Psoas muscle (tissue), 8 donors: ENCODE data around the gene MOSPD3. TPM values are rescaled to one million over a fixed set of nuclear protein-coding genes. Genes with fewer than 3 reads are reported as not detected.

Experiments used
- ATAC-seq, 4 donors: fragments of 200-7000 bp; cut with Tn5 transposase; one replicate each; pipeline ENCODE4 v1.9.1; 2020; ENCODE audit warnings: moderate library complexity in 3 of 4, mild to moderate bottlenecking in 2 of 4
- DNase-seq, 2 donors: peaks; one replicate each; pipeline ENCODE4 v3.0.0-alpha.2; 2020
- H3K27ac ChIP-seq: fragments of 200-600 bp; one replicate; pipeline ENCODE4 v1.8.0; 2022
- H3K27me3 ChIP-seq, 3 donors: fragments of 200-600 bp in 1 of 3; one replicate each; pipeline versions ENCODE4 v1.6.1 to v1.8.0; 2013 to 2022; ENCODE audit warnings: low read length in 2 of 3, mild to moderate bottlenecking in 2 of 3, moderate library complexity in 1 of 3; ENCODE audit not compliant: insufficient read depth in 3 of 3
- H3K36me3 ChIP-seq, 2 donors: fragments of 200-600 bp in 1 of 2; one replicate each; pipeline versions ENCODE4 v1.6.1 to v1.8.0; 2013 to 2022; ENCODE audit warnings: low read depth in 1 of 2, mild to moderate bottlenecking in 1 of 2, moderate library complexity in 1 of 2; ENCODE audit not compliant: insufficient read depth in 1 of 2
- H3K4me1 ChIP-seq: fragments of 200-600 bp; one replicate; pipeline ENCODE4 v1.8.0; 2022
- H3K4me3 ChIP-seq: fragments of 200-600 bp; one replicate; pipeline ENCODE4 v1.8.0; 2022; ENCODE audit warnings: mild to moderate bottlenecking
- H3K9me3 ChIP-seq: fragments of 200-600 bp; one replicate; pipeline ENCODE4 v1.8.0; 2022
- CTCF ChIP-seq: fragments of 200-600 bp; IDR thresholded peaks from one replicate; pipeline ENCODE4 v1.8.0; 2022; ENCODE audit warnings: antibody characterized with exemption
- WGBS, 3 donors: extraction: QIAGEN DNeasy Blood & Tissue Kit; methylation state at CpG; one replicate each; pipeline versions ENCODE4 v1.1.6 to v1.1.7; 2013; 5-methylcytosine and 5-hydroxymethylcytosine counted together
- intact Hi-C, 2 donors: fragments of 100-400 bp; cut with DNase I; formaldehyde crosslinking; loops; one replicate each; pipeline versions ENCODE4 v1.11.0 to v1.14.2; 2022
- polyA plus RNA-seq, 3 donors: library from polyadenylated mRNA; stranded (reverse); fragments of 200-250 nt; gene quantifications; one replicate each; pipeline ENCODE4 v1.2.3, GENCODE V29; 2013
- total RNA-seq, 4 donors: library from RNA; stranded (reverse); fragmentation: NEBNext Ultra II Directional in 2 of 4; extraction: Animal tissue kit (Norgen Biotek cat#: 25700) in 2 of 4; gene quantifications; one replicate each; pipeline versions ENCODE4 v1.2.1 to v1.2.4, GENCODE V29; 2021 to 2023
- donor health status: healthy with polysubstance abuse.
- donor health status: DM: no; HTN: no; CAD: no; lungs with moderate emphysema.
- donor health status: Bipolar disorder and iron deficiency.
- donor health status: healthy.
- donor health status: DM: yes; HTN: yes; CAD: no.
- donor health status: DM: no; HTN: no; CAD: no.
- donor health status: DM: no; HTN: no; CAD: no.
- donor health status: DM: yes; HTN: yes; CAD: no.

The MOSPD3 gene
- total and polyA plus RNA-seq, 7 donors, result 6.2 to 11.3 (median 7.0) TPM

GRCh38 chr7:100641463-100641859 lies 29.1 kb downstream of the MOSPD3 start, which contains the start of gene TFR2:
TFR2 (minus strand) TSS chr7:100641552; CDS start chr7:100641509, 43 bp downstream.
- Histone ChIP-seq H3K27ac (no peak within 1 kb of the TSS), H3K36me3 (no peaks in the 10 kb centered on the region), H3K27me3 (peaks cover 0 to 28% (median 13%) of the 10 kb centered on the region in 3 donors), H3K9me3 (no peaks in the 10 kb centered on the region), H3K4me1 (no peaks in the 10 kb centered on the region), H3K4me3 (no peak within 1 kb of the TSS)
- DNase-seq (no peak), ATAC-seq (no peak)
- intact Hi-C loops, result no loop called here
- no peak for TF ChIP-seq CTCF
- 56 to 63% (median 58%) methylated on average over 10 of the region's 10 CpGs for WGBS, 3 donors

GRCh38 chr7:100641860-100642533 lies 29.7 kb downstream of the MOSPD3 start:
- intact Hi-C loops, result no loop called here
- ATAC-seq (no peak), DNase-seq (no peak)
- no peak for TF ChIP-seq CTCF
- no peaks in the 10 kb centered on the region for H3K36me3 ChIP-seq
- H3K9me3 ChIP-seq, result no peaks in the 10 kb centered on the region
- 73 to 83% (median 75%) methylated on average over 10 of the region's 10 CpGs for WGBS, 3 donors
- no peak overlapping the region for H3K27ac ChIP-seq
- H3K4me1 ChIP-seq, result no peaks in the 10 kb centered on the region
- peaks cover 0 to 32% (median 16%) of the 10 kb centered on the region in 3 donors for H3K27me3 ChIP-seq
- no peak overlapping the region for H3K4me3 ChIP-seq

GRCh38 chr7:100642534-100642907 lies 30.2 kb downstream of the MOSPD3 start:
- DNase-seq (no peak), ATAC-seq (no peak)
- H3K4me1 ChIP-seq, result no peaks in the 10 kb centered on the region
- H3K27me3 ChIP-seq, result peaks cover 0 to 38% (median 16%) of the 10 kb centered on the region in 3 donors
- H3K27ac ChIP-seq, result no peak overlapping the region
- intact Hi-C loops, result no loop called here
- no peaks in the 10 kb centered on the region for H3K36me3 ChIP-seq
- no peak overlapping the region for H3K4me3 ChIP-seq
- no peak for TF ChIP-seq CTCF
- no peaks in the 10 kb centered on the region for H3K9me3 ChIP-seq
- WGBS, 3 donors, result 38 to 50% (median 50%) methylated on average over 10 to 11 of the region's 11 CpGs

- Histone ChIP-seq H3K27ac (no peak overlapping the region), H3K4me3 (no peak overlapping the region), H3K9me3 (no peaks in the 10 kb centered on the region), H3K27me3 (peaks cover 0 to 54% (median 10%) of the 10 kb centered on the region in 3 donors), H3K4me1 (no peaks in the 10 kb centered on the region), H3K36me3 (no peaks in the 10 kb centered on the region)
- TF ChIP-seq CTCF, result no peak
- intact Hi-C loops, result no loop called here
- WGBS, 3 donors, result 67 to 70% (median 69%) methylated on average over 15 of the region's 15 CpGs
- ATAC-seq, result no peak
- DNase-seq, result no peak
Measured at GRCh38 chr7:100649826-100650565, 37.7 kb downstream of the MOSPD3 start.
